HK-2 (cell line): Measurements from ENCODE around the gene WDR27.

Source experiments
- DNase-seq: peaks from one replicate; pipeline ENCODE4 v3.0.0-alpha.2; 2018; ENCODE audit not compliant: unreplicated experiment

Gene WDR27

GRCh38 chr6:169701954-169702839 lies at the start of gene WDR27, which contains the start of gene C6orf120:
Gene WDR27, minus strand, starts transcription at chr6:169702029. Its CDS starts 13,024 bp downstream, at chr6:169689005.
Gene C6orf120, plus strand, starts transcription at chr6:169702126. Its CDS starts 334 bp downstream, at chr6:169702460.
- DNase-seq: peak; percentile 98

DNA sequence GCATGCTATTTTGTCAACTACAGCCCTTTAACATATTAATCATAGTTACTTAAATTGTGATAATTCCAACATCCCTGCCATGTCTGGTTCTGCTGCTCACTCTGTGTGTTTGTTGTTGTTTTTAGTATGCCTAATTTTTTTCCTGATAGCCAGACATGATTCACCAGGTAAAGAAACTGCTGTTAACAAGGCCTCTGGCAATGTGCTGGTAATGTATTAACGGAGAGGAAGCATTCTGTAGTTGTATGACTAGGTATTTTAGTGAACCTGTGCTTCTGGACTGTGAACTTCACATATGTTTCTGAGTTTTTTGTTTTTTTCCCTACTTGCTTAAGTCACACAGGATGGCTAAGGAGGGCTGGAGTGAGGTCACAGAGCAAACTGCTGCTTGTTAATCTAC lies 44.7 kb upstream of the WDR27 start:
- DNase-seq: no peak

- DNase-seq: no peak
Measured at GRCh38 chr6:169745405-169745804, 43.6 kb upstream of the WDR27 start.

GRCh38 chr6:169741344-169741743 lies 39.5 kb upstream of the WDR27 start:
- DNase-seq: no peak

DNA sequence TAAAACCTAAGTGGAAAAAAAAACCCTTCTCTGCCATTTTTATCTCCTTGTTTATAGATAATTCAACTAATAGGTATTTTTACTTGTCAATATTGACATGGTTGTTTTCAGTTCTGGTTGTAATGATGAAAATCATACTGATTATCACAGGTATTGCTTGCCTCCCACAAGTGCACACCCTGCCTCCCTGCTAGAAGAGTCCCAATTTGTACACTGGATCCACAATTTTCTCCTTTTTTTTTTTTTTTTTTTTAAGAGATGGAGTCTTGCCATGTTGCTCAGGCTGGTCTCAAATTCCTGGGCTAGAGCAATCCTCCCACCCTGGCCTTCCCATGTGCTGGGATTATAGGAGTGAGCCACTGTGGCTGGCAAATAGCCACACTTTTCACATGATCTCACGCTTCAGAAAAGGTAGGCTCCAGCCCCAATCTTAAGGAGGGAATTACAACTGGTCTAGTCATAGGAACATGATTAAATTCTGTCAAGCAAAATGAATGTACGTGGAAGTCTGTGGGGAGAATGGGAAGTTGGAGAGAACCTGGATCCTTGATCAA lies 37.2 kb upstream of the WDR27 start:
- no peak for DNase-seq

- DNase-seq: no peak
Measured at GRCh38 chr6:169738204-169738975, 36.6 kb upstream of the WDR27 start.

- no peak for DNase-seq
Measured at GRCh38 chr6:169729961-169730360, 28.1 kb upstream of the WDR27 start.

GRCh38 chr6:169726963-169727362 lies 25.1 kb upstream of the WDR27 start:
- no peak for DNase-seq

- DNase-seq: no peak
Measured at GRCh38 chr6:169726049-169726400, 24.2 kb upstream of the WDR27 start.

GRCh38 chr6:169725125-169726048 lies 23.6 kb upstream of the WDR27 start:
- DNase-seq: peak; percentile 48

DNA sequence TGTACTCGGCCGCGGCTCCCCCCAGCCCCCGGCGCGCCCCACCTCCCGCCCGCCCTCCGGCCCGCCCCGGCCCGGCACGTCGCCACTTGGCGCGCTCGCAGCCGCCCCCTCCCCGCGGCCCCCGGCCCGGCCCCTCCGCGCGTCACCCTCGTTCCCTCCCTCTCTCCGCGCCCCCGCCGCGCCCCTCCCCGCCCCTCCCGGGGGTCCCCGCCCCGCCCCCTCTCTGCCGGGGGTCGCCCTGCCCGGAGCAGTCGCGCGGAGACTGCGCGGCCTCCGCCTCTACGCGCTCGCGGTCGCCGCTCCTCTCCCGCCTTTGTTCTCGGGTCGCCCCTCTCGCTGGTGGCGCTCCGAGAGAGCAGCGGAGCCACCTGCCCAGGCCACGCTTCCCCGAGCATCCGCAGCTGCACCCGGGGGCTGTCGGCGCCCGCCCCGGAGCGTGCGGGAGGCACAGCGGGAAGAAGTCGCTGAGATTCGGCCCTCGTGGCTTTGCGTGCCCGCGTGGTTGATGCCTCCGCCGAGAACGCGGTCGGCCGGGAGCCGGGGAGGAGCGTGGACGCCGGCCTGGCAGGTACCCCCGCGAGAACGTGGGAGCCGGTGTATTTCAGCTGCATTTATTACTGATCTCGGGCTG lies 22.8 kb upstream of the WDR27 start, which contains the start of gene PHF10:
TSS of gene PHF10 (minus strand) at position 7 of the 631 bp plus-strand sequence. CDS start 569 bp downstream, outside the sequence.
- peak; percentile 63 for DNase-seq

- no peak for DNase-seq
Measured at GRCh38 chr6:169723991-169724493, 22.2 kb upstream of the WDR27 start.

- peak; percentile 55 for DNase-seq
Measured at GRCh38 chr6:169723200-169723909, 21.5 kb upstream of the WDR27 start.

- peak; percentile 49 for DNase-seq
Measured at GRCh38 chr6:169722362-169723199, 20.8 kb upstream of the WDR27 start.

GRCh38 chr6:169720207-169720855 lies 18.5 kb upstream of the WDR27 start:
- DNase-seq: no peak

DNA sequence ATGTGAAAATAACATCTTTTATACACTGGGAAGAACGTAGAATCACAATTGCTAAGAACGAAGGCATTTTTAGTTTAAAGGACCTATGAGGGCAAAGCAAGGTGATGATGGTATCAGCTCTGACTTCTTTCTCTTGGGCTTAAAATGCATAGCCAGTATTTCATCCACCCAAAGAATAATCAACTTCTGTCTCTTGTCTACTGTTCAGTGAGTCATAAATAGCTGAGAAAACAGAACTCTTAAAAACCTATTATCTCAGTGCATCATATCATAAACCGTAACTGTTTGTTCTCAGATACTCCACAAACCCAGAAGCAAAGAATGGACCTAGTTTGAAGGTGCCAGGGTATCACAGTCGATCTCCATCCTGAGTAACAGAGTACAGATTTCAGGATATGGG lies 17.3 kb upstream of the WDR27 start:
- DNase-seq: no peak

DNA sequence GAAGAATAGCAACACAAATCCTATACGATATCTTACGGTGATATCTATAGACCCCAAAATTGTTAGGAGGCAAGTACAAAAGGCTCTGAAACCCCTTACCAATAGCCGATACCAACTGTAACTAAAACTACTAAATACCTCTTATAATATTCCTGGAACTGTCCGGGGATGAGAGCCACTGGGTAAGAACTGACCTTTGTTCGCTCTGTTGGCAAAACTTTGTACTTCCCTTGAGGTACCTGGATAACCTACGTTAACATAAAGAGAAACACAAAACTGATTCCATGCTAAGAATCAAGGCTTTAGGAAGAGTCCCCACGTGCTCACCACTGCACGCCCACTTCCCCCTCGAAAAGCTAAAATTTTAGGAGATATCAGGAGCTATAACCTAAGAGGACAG lies 12.8 kb upstream of the WDR27 start:
- no peak for DNase-seq

DNA sequence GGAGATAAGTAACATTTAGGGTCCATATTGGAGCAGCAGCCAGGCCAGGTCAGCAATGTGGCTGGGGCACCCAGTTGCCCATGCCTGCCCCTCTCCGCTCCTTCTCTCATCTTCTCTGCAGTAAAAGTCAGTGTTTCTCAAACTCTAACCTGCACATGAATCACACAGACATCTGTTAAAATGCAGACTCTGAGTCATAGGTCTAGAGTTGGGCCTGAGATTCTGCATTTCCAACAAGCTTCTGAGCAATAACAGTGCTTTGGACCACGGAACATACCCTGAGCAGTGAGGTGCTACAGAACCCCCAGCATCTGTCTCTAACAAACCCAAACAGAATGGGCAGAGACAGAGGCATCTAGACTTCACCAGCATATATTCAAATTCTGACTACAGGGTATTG lies 12.3 kb upstream of the WDR27 start:
- no peak for DNase-seq

GRCh38 chr6:169710009-169710408 lies 8.2 kb upstream of the WDR27 start:
- no peak for DNase-seq
